Kidney epithelial cell (primary cell): ENCODE results near the gene SLC35B2. TPM values are rescaled to one million over a fixed set of nuclear protein-coding genes. Genes with fewer than 3 reads are reported as not detected.

Experiments used
- DNase-seq: peaks from one replicate; pipeline ENCODE4 v3.0.0-alpha.2; 2010; ENCODE audit warnings: low read depth
- H3K27me3 ChIP-seq: 2 replicates; pipeline ENCODE4 v1.6.0; 2011; ENCODE audit warnings: low read length; ENCODE audit not compliant: control insufficient read depth, insufficient read depth
- H3K36me3 ChIP-seq: 2 replicates; pipeline ENCODE4 v1.5.1; 2011; ENCODE audit warnings: low read length; ENCODE audit not compliant: control insufficient read depth, insufficient read depth
- H3K4me3 ChIP-seq: 2 replicates; pipeline ENCODE4 v1.5.1; 2011; ENCODE audit warnings: low read depth, mild to moderate bottlenecking, control low read depth, low read length
- total RNA-seq: library from RNA; depleted of rRNA; stranded (reverse); fragments of >200 nt; gene quantifications from 2 replicates; pipeline ENCODE4 v1.2.3, GENCODE V29; 2015
- TF ChIP-seq, protein P1 (sequence below): IDR thresholded peaks from 2 replicates; pipeline ENCODE4 v1.5.1; 2011; ENCODE audit warnings: mild to moderate bottlenecking, moderate library complexity, low read length, control low read depth, inconsistent platforms; ENCODE audit not compliant: insufficient read depth, poor library complexity, severe bottlenecking

SLC35B2 gene
- total RNA-seq, 1 donor from 2014 or later, result 67.3 TPM

DNA sequence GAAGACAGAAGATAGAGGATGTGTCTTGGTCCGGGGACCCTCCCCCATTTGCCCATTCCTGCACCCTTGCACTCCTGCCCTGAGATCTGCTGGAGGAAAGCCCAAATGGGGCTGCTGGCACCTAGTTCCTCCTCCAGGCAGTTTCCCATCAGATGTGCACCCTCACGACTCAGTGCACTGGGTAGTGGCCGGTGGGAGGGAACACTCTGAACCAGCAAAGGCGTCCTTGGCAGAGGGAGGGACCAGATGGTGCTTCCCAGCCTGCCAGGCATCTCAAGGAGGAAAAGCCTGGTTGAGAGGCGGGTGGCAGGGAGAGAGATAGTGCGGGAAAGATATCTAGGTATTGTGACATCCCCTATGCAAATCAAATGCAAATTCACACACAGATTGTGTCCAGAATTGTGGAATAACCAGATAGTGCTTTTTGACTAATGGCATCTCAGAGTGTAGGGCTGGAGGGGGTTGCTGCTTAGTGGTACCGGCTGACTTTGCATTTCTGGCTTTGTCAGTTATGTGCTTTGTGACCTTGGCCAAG lies 32.5 kb upstream of the SLC35B2 start:
- H3K27me3 ChIP-seq, result peaks cover 45% of the 10 kb centered on the region
- TF ChIP-seq, protein P1, sequence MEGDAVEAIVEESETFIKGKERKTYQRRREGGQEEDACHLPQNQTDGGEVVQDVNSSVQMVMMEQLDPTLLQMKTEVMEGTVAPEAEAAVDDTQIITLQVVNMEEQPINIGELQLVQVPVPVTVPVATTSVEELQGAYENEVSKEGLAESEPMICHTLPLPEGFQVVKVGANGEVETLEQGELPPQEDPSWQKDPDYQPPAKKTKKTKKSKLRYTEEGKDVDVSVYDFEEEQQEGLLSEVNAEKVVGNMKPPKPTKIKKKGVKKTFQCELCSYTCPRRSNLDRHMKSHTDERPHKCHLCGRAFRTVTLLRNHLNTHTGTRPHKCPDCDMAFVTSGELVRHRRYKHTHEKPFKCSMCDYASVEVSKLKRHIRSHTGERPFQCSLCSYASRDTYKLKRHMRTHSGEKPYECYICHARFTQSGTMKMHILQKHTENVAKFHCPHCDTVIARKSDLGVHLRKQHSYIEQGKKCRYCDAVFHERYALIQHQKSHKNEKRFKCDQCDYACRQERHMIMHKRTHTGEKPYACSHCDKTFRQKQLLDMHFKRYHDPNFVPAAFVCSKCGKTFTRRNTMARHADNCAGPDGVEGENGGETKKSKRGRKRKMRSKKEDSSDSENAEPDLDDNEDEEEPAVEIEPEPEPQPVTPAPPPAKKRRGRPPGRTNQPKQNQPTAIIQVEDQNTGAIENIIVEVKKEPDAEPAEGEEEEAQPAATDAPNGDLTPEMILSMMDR, result no peak
- no peaks in the 10 kb centered on the region for H3K36me3 ChIP-seq
- no peak for DNase-seq
- H3K4me3 ChIP-seq, result no peak overlapping the region

DNA sequence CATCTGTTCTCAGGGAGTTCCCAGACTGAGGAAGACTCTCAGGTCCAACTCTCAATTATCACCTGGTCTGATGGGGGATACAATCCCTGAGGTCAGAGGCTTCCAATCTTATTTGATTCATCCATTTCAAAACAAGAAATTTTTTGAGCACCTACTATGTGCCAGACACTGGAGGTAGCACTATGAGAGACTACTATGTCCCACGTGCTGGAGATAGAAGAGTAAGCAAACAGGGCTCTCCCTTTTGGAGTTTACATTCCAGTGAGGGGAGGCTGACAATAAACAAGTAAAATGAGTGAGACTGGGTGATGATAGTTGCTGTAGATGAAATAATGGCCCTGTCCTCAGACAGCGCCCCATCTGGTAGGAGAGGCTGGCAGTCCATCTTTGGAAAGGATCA lies 29.4 kb upstream of the SLC35B2 start:
- H3K4me3 ChIP-seq, result no peak overlapping the region

DNA sequence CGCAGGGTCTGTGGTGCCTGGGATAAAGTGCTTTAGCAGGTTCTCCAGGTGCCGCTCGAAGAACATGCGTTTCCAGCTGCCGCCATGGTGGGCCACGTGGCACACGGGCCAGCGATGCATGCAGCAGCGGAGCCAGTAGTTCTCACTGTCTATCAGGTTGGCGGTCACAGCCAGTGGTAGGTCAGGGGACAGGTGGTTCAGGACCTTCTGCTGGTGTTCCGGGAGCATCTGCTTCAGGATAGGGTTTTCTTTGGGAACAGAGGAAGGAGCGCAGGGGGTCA lies 28.9 kb upstream of the SLC35B2 start:
- TF ChIP-seq, protein P1, result no peak
- Histone ChIP-seq H3K4me3 (no peak overlapping the region), H3K27me3 (peaks cover 33% of the 10 kb centered on the region), H3K36me3 (no peaks in the 10 kb centered on the region)
- DNase-seq, result no peak

More for the DNA sequence above, 29.4 kb upstream of the SLC35B2 start:
- Histone ChIP-seq H3K27me3 (peaks cover 38% of the 10 kb centered on the region), H3K36me3 (no peaks in the 10 kb centered on the region)
- no peak for DNase-seq
- TF ChIP-seq, protein P1, result no peak

DNA sequence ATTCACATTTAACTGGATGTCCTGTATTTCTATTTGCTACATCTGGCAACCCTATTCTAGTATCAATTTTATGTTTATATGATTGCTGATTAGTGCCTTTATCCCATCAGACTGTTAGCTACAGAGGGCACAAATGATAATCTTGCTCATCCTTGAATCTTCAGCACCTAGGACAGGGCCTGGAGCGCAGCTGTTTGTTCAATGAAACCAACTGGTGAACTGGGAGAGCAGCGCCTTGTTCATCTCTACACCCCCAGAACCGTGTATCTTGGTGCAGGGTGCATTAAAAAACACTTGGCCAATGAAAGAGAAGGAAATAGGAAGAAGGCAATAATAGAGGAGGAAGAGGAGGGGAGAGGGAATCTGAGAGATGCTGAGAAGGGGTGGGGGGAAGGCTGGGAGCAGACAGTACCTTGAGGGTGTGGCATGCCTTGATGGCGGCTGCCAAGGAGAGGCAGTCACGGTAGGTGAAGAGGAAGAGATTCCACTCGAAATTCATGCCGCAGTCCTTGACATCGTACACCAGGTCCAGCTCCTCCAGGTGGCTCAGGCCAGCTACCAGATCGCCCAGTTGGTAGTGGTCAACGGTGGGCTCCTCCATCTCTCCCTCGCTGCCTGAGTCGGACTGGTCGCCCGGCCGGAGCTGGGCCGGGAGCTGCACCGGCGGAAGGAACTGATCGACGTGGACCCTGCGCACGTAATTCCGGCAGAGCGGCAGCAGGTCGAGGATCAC lies 28.4 kb upstream of the SLC35B2 start:
- no peaks in the 10 kb centered on the region for H3K36me3 ChIP-seq
- peaks cover 34% of the 10 kb centered on the region for H3K27me3 ChIP-seq
- DNase-seq, result no peak
- TF ChIP-seq, protein P1, result no peak
- no peak overlapping the region for H3K4me3 ChIP-seq

DNA sequence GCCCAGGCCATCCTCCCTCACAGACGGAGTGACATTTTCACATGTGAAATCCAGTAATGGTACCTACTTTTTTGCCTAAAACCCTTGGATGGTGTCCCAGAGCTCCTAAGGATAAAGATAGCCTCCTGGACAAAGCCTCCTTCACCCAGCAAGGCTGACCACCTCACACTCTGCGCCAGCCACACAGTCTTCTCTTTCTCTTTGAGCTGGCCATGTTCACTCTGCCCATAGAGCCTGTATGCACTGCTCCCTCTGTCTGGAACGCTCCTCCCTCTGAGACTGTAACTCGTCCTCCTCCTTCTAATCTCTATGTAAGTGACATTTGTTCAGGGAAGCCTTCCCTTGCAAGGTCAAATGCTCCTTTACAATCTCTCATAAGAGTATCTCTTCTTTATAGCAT lies 27.5 kb upstream of the SLC35B2 start:
- peaks cover 30% of the 10 kb centered on the region for H3K27me3 ChIP-seq
- no peak overlapping the region for H3K4me3 ChIP-seq
- TF ChIP-seq, protein P1, result no peak
- DNase-seq, result no peak
- no peaks in the 10 kb centered on the region for H3K36me3 ChIP-seq

DNA sequence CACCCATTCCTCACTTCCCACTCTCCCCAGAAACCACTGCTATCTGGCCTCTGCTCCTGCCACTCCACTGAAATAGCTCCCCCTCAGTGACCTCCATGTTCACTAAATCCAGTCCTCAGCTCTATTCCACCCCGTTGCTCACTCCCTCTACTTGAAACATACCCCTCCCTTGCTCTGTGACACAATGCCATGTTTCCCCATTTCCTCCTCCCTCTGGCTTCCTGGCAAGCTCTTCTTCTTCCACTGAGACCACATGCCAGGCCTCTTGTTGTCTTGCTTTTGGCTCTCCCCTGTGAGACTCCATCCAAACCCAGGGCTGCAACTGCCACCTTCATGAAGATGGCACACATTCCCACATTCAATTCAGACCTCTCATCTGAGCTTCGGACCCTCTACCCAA lies 26.8 kb upstream of the SLC35B2 start:
- H3K27me3 ChIP-seq, result peaks cover 25% of the 10 kb centered on the region
- DNase-seq, result no peak
- no peak overlapping the region for H3K4me3 ChIP-seq
- TF ChIP-seq, protein P1, result no peak
- no peaks in the 10 kb centered on the region for H3K36me3 ChIP-seq
